HFF-Myc (cell line): ENCODE results near the gene FZD10.

Experiments
- DNase-seq: peaks from one replicate; pipeline ENCODE4 v3.0.0-alpha.2; 2011; ENCODE audit warnings: low read depth; ENCODE audit errors: extremely low read depth
- H3K4me3 ChIP-seq: replicated peaks from 2 replicates; pipeline ENCODE4 v1.5.1; 2011; ENCODE audit warnings: low read depth, mild to moderate bottlenecking, control low read depth, low read length
- TF ChIP-seq, protein P1 (sequence below): IDR thresholded peaks from 2 replicates; pipeline ENCODE4 v1.5.1; 2012; ENCODE audit warnings: mild to moderate bottlenecking, low read depth, low read length, control low read depth; ENCODE audit errors: missing control alignments

Gene FZD10

DNA sequence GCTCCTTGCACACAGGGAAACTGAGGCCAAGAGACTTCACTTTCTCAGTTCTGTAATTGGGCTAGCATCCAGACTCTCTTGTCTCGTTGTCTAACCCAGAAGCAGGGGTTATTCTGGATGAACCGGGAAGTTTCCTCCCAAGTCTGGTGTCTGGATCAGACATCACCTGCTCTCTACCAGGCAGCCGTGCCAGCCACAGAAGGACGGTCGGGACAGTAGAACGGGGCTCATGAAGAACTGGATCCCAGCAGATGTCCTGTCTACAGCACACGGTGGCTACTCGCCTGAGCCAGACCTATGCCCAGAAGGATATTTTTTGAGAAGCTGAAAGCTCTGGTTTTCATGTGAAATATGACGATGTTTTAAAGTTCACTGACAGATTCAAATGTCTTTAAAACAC is 19.1 kb upstream of the FZD10 start:
- no peak overlapping the region for H3K4me3 ChIP-seq
- DNase-seq, result no peak
- TF ChIP-seq, protein P1, sequence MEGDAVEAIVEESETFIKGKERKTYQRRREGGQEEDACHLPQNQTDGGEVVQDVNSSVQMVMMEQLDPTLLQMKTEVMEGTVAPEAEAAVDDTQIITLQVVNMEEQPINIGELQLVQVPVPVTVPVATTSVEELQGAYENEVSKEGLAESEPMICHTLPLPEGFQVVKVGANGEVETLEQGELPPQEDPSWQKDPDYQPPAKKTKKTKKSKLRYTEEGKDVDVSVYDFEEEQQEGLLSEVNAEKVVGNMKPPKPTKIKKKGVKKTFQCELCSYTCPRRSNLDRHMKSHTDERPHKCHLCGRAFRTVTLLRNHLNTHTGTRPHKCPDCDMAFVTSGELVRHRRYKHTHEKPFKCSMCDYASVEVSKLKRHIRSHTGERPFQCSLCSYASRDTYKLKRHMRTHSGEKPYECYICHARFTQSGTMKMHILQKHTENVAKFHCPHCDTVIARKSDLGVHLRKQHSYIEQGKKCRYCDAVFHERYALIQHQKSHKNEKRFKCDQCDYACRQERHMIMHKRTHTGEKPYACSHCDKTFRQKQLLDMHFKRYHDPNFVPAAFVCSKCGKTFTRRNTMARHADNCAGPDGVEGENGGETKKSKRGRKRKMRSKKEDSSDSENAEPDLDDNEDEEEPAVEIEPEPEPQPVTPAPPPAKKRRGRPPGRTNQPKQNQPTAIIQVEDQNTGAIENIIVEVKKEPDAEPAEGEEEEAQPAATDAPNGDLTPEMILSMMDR, result no peak

DNA sequence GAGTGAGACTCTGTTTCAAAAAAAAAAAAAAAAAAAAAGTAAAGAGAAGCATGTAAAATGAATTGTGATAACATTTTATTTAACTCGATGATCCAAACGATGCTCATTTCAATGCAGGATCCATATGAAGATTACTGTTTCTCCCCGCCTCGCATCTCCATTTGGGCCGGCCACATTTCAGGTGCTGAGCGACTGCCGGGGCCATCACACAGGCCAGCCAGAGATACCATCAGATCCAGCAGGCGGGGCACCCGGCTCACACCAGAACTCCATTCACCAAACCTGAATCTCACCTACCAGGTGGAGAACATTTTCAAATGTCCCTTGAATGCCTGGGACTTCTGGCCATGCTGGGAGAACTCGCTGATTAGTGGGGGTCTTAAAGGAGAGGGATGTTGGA is 18.0 kb upstream of the FZD10 start:
- DNase-seq, result no peak
- TF ChIP-seq, protein P1, result no peak
- no peak overlapping the region for H3K4me3 ChIP-seq

DNA sequence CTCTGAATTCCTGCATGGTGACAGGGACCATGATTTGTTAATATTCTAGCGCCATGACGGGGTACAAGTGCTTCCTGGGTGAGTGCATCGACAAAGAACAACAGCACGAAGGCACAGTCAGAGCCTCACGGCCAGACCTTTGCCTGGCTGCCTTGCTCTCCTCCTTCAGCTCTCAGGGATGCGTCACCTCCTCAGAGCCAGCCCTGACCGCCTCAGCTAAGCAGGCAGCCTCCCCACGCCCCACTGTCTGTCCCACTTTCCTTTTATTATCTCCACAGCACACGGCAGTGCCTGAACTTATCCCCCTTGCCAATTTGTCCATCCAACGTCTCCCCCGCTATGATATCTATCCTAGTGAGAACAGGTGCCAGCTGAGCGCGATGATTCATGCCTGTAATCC is 16.5 kb upstream of the FZD10 start:
- no peak for DNase-seq
- H3K4me3 ChIP-seq, result no peak overlapping the region
- TF ChIP-seq, protein P1, result no peak

DNA sequence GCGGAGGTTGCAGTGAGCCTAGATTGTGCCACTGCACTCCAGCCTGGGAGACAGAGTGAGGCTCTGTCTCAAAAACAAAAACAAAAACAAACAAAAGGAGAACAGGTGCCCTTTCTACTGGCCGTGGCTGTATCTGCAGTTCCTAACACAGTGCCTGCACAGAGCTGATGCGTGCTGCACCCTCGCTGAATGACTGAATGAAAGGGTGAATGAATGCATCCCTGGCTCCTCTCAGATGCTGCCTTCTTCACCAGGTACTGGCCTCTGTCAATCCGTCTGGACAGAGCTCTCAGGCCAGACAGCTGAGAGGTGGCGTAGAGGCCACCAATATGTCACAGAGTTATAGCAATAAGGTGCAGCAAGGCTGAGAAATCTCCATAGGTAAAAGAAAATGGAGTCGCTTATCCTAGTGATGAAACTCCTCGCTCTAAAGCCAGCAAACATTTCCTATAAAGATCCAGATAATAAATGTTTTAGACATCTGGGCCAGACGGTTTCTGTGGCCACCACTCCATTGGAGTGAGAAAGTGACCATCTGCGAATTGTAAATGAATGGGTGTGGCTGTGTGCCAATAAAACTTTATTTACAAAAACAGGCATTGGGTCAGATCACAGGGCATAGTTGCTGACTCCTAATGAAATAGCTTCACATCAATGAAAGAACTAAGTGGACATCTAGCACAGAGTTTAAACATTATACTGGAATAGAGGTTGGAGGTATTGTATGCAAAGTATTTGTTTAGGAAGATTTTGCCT is 15.9 kb upstream of the FZD10 start:
- TF ChIP-seq, protein P1, result no peak
- no peak for DNase-seq
- H3K4me3 ChIP-seq, result no peak overlapping the region

DNA sequence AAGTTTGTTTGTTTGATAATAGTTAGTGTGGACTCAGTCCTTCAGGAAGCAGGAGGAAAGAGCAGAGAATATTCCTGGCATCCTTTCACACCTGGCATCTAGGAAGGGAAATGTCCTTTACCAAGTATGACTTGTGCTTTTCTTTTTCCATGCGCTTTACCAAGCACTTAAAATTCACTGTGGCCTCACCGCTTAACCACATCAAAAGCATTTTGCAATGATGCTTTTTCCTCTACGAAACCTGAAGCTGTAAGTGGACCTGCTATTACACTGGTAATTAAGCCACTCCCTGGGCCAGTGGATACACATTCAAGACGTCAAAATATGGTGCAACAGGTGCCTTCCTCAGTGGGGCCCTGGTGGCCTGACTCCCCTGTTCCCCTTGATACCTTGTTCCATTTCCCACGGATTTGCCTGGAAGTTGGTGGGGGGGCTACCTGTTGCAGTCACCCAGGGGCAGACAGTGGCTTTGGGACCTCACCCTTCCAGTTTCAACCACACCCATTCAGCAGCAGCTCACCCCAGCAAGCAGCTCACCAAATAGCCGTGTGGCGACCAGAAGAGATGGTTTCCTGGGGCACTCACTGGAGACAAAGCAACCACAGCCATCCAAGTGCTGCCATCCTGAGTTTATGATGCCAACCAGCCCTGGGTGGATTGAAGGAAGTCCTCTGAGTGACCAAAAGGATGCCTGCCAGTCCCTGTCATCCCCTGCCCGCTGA is 14.2 kb upstream of the FZD10 start:
- H3K4me3 ChIP-seq, result no peak overlapping the region
- no peak for DNase-seq
- TF ChIP-seq, protein P1, result no peak

DNA sequence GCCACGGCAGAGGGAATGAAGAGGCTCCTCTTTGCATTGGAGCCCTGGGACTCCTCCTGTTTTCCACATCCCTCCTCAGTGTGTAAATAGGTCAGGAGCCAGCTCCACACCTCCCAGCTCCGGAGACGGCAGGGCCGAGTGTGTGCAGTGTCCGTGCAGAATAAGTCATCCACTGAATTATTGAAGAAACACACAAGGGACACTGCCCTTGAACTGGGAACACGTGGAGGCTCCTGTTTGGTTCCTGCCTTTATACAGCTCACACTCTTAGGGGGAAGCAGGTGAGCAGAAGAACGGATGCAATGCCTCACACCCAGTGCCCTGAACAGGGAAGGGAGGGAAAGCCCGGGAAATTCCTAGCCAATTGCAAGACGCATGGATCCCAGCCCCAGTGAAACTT is 10.4 kb upstream of the FZD10 start:
- TF ChIP-seq, protein P1, result no peak
- H3K4me3 ChIP-seq, result no peak overlapping the region
- DNase-seq, result no peak
